Gastroesophageal sphincter (tissue), 3 donors: ENCODE data around the gene SMG5.

Experiments used
- CTCF ChIP-seq, 4 experiments: fragments of 200-600 bp in 2 of 4; fragments of 450-650 bp in 2 of 4; sonication (generic) in 1 of 4; IDR thresholded peaks; one replicate each; pipeline ENCODE4 v1.5.1; 2017 to 2019; ENCODE audit warnings: antibody characterized with exemption in 4 of 4, mild to moderate bottlenecking in 2 of 4, moderate library complexity in 2 of 4
- EP300 ChIP-seq: sonication (generic); formaldehyde crosslinking; IDR thresholded peaks from one replicate; pipeline ENCODE4 v1.6.1; 2017; ENCODE audit warnings: antibody characterized with exemption, mild to moderate bottlenecking
- POLR2A ChIP-seq, 2 donors: fragments of 450-650 bp; IDR thresholded peaks; one replicate each; pipeline ENCODE4 v1.6.1; 2017; ENCODE audit warnings: antibody characterized with exemption in 2 of 2, mild to moderate bottlenecking in 2 of 2, moderate library complexity in 1 of 2
- POLR2AphosphoS5 ChIP-seq: sonication (generic); formaldehyde crosslinking; IDR thresholded peaks from one replicate; pipeline ENCODE4 v1.6.1; 2017; ENCODE audit warnings: antibody characterized with exemption

GRCh38 chr1:156228501-156228900 lies 54.1 kb downstream of the SMG5 start:
- TF ChIP-seq POLR2AphosphoS5: no peak
- TF ChIP-seq CTCF (IDR thresholded peaks at IDR 0.05): no peak
- no peak for TF ChIP-seq POLR2A (IDR thresholded peaks at IDR 0.05)
- no peak for TF ChIP-seq EP300
